HEK293T (cell line): ENCODE data around the gene ZDHHC14.

ENCODE experiments used
- CTCF ChIA-PET: fragments of 350-600 bp; formaldehyde crosslinking; extraction: SDS; loops from one replicate; lab custom pipeline; 2021; ENCODE audit warnings: antibody characterized with exemption, inconsistent platforms; lab: Yijun Ruan, JAX
- POLR2A ChIA-PET: fragments of 350-600 bp; formaldehyde crosslinking; extraction: SDS; loops from one replicate; lab custom pipeline; 2020; ENCODE audit warnings: antibody characterized with exemption, inconsistent platforms; lab: Yijun Ruan, JAX
- DNase-seq: peaks from one replicate; pipeline ENCODE4 v3.0.0; 2012; ENCODE audit warnings: mixed read lengths; ENCODE audit errors: extremely low spot score
- ARNT ChIP-seq: fragments of 450-650 bp; IDR thresholded peaks from 2 replicates; pipeline ENCODE4 v1.6.1; 2017; ENCODE audit warnings: mild to moderate bottlenecking
- BHLHE40 ChIP-seq: fragments of 450-650 bp; IDR thresholded peaks from 2 replicates; pipeline ENCODE4 v1.6.1; 2016; ENCODE audit warnings: mild to moderate bottlenecking, moderate library complexity, borderline replicate concordance
- CTBP1 ChIP-seq: fragments of 450-650 bp; IDR thresholded peaks from 2 replicates; pipeline ENCODE4 v1.6.1; 2016; ENCODE audit warnings: borderline replicate concordance
- ELF4 ChIP-seq: fragments of 450-650 bp; IDR thresholded peaks from 2 replicates; pipeline ENCODE4 v1.6.1; 2017; ENCODE audit warnings: antibody characterized with exemption
- FOXA1 ChIP-seq: fragments of 450-650 bp; IDR thresholded peaks from 2 replicates; pipeline ENCODE4 v1.6.1; 2016; ENCODE audit warnings: mild to moderate bottlenecking
- FOXK2 ChIP-seq: fragments of 450-650 bp; IDR thresholded peaks from 2 replicates; pipeline ENCODE4 v1.6.1; 2016; ENCODE audit warnings: mild to moderate bottlenecking
- FOXM1 ChIP-seq: fragments of 450-650 bp; IDR thresholded peaks from 2 replicates; pipeline ENCODE4 v1.6.1; 2017; ENCODE audit warnings: mild to moderate bottlenecking, borderline replicate concordance
- HDGF ChIP-seq: fragments of 450-650 bp; IDR thresholded peaks from 2 replicates; pipeline ENCODE4 v1.6.1; 2017; ENCODE audit warnings: antibody characterized with exemption, borderline replicate concordance
- L3MBTL2 ChIP-seq: fragments of 450-650 bp; conservative IDR thresholded peaks from 2 replicates; pipeline ENCODE4 v1.6.1; 2016; ENCODE audit warnings: mild to moderate bottlenecking
- LEF1 ChIP-seq: fragments of 450-650 bp; IDR thresholded peaks from 2 replicates; pipeline ENCODE4 v1.6.1; 2017; ENCODE audit warnings: mild to moderate bottlenecking, borderline replicate concordance
- NFRKB ChIP-seq: fragments of 450-650 bp; IDR thresholded peaks from 2 replicates; pipeline ENCODE4 v1.6.1; 2016; ENCODE audit warnings: mild to moderate bottlenecking, moderate library complexity
- SP1 ChIP-seq: fragments of 450-650 bp; IDR thresholded peaks from 2 replicates; pipeline ENCODE4 v1.6.1; 2017
- SUZ12 ChIP-seq: fragments of 450-650 bp; IDR thresholded peaks from 2 replicates; pipeline ENCODE4 v1.6.1; 2016; ENCODE audit warnings: mild to moderate bottlenecking
- TARDBP ChIP-seq: fragments of 450-650 bp; IDR thresholded peaks from 2 replicates; pipeline ENCODE4 v1.6.1; 2016
- ZNF384 ChIP-seq: fragments of 450-650 bp; IDR thresholded peaks from 2 replicates; pipeline ENCODE4 v1.6.1; 2016
- TF ChIP-seq, protein P1 (sequence below): fragments of 450-650 bp; IDR thresholded peaks from 2 replicates; pipeline ENCODE4 v1.6.1; 2016

Gene ZDHHC14

DNA sequence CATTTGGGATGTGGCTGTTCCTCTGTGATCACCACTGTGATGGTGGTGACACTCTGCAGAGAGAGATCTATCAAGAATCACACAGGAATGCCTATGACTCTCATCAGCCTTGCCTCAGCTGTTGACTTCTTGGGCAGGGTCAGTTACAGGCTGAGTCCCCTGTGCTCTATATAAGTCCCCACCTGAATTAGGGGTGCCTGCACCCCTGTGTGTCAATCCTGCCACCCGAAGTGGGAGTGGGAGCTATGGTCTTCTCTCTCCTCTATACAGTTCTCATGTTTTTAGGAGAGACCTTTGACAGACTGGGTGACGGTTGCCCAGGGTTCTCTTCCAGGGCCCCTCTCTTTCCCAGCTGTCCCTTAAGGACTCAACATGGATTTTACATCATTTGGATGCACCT lies 173.8 kb downstream of the ZDHHC14 start:
- CTCF ChIA-PET: interaction anchor here (1.3 kb wide), 1 partner anchor 12 kb away, joined by 6 read pairs; no protein-coding TSS in a partner anchor
- POLR2A ChIA-PET: no interaction called here
- TF ChIP-seq BHLHE40: no peak
- TF ChIP-seq HDGF: no peak
- DNase-seq: no peak

- no peak for DNase-seq
- ChIA-PET CTCF (interaction anchor here (1.3 kb wide), 1 partner anchor 13 kb away, joined by 6 read pairs; no protein-coding TSS in a partner anchor), POLR2A (no interaction called here)
- no peak for TF ChIP-seq ELF4
- no peak for TF ChIP-seq TARDBP
- no peak for TF ChIP-seq FOXK2
- TF ChIP-seq CTBP1: no peak
Measured at GRCh38 chr6:157555455-157556143, 174.6 kb downstream of the ZDHHC14 start.

DNA sequence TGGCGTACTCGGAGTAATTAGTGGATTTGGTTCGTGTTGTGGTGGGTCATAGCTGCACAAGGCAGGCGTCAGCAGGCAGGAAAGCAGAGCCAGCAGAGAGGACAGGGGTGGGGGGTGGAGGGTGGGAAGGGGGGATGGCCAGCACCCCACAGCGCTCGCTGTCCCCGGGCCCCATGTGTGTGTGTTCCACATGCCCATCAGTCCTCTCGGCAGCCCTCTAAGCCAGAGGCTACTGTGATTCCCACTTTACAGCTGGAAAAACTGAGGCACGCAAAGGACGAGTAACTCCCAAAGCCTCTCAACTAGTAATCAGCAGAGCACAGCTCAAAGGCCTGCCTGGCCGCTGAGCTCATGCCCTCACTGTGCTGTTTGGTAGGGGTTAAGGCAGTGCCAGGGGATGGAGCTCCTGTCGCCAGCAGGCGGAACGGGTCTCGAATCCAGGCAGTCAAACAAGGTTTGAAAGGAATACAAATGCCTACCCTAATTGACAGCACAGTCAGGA lies 175.2 kb downstream of the ZDHHC14 start:
- POLR2A ChIA-PET: no interaction called here
- TF ChIP-seq FOXA1: no peak
- TF ChIP-seq SP1: no peak
- no peak for TF ChIP-seq LEF1
- TF ChIP-seq NFRKB: no peak
- TF ChIP-seq FOXK2: no peak
- no peak for TF ChIP-seq HDGF
- CTCF ChIA-PET: interaction anchor here (0.6 kb wide), 1 partner anchor 629 kb away, joined by 5 read pairs; no protein-coding TSS in a partner anchor
- DNase-seq: no peak

GRCh38 chr6:157556671-157557430 lies 175.9 kb downstream of the ZDHHC14 start:
- CTCF ChIA-PET: interaction anchor here (0.6 kb wide), 1 partner anchor 629 kb away, joined by 5 read pairs; no protein-coding TSS in a partner anchor
- POLR2A ChIA-PET: no interaction called here
- TF ChIP-seq HDGF (no peak), CTBP1 (no peak), LEF1 (no peak), NFRKB (no peak), FOXK2 (no peak), FOXM1 (no peak), ARNT (no peak), ZNF384 (no peak), FOXA1 (no peak), BHLHE40 (no peak)
- TF ChIP-seq, protein P1, sequence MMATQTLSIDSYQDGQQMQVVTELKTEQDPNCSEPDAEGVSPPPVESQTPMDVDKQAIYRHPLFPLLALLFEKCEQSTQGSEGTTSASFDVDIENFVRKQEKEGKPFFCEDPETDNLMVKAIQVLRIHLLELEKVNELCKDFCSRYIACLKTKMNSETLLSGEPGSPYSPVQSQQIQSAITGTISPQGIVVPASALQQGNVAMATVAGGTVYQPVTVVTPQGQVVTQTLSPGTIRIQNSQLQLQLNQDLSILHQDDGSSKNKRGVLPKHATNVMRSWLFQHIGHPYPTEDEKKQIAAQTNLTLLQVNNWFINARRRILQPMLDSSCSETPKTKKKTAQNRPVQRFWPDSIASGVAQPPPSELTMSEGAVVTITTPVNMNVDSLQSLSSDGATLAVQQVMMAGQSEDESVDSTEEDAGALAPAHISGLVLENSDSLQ: no peak
- DNase-seq: no peak

- no peak for TF ChIP-seq ELF4
- TF ChIP-seq SUZ12: no peak
- TF ChIP-seq TARDBP: no peak
- TF ChIP-seq FOXK2: no peak
- TF ChIP-seq HDGF: no peak
- no peak for TF ChIP-seq BHLHE40
- TF ChIP-seq FOXM1: no peak
- TF ChIP-seq ARNT: no peak
- no peak for TF ChIP-seq NFRKB
- no peak for TF ChIP-seq L3MBTL2
- no peak for TF ChIP-seq LEF1
- no peak for TF ChIP-seq ZNF384
- TF ChIP-seq CTBP1: no peak
- TF ChIP-seq FOXA1: no peak
- TF ChIP-seq SP1: no peak
- TF ChIP-seq, protein P1: no peak
- DNase-seq: no peak
- ChIA-PET POLR2A (no interaction called here), CTCF (no interaction called here)
Measured at GRCh38 chr6:157557559-157557958, 176.6 kb downstream of the ZDHHC14 start.

GRCh38 chr6:157558049-157558448 lies 177.1 kb downstream of the ZDHHC14 start:
- CTCF ChIA-PET: no interaction called here
- POLR2A ChIA-PET: no interaction called here
- DNase-seq: no peak
- TF ChIP-seq L3MBTL2 (no peak), ELF4 (no peak)
- TF ChIP-seq, protein P1: no peak
